OCI-LY1 (cell line): Measurements from ENCODE around the gene HTT.

ENCODE experiments used
- CTCF ChIP-seq: fragments of 200-600 bp; sonication (generic), shearing (Covaris generic); IDR thresholded peaks from 2 replicates; pipeline ENCODE4 v1.5.1; 2017; ENCODE audit warnings: mild to moderate bottlenecking, antibody characterized with exemption, low read length, moderate library complexity, mixed read lengths
- EZH2 ChIP-seq: fragments of 200-600 bp; sonication (generic), shearing (Covaris generic); IDR thresholded peaks from 2 replicates; pipeline ENCODE4 v1.8.0; 2017; ENCODE audit warnings: borderline replicate concordance, mixed run types, mild to moderate bottlenecking, antibody characterized with exemption, low read length, moderate library complexity, mixed read lengths

GRCh38 chr4:3251691-3252479 is 177.4 kb downstream of the HTT start:
- TF ChIP-seq CTCF (no peak), EZH2 (no peak)
